Astrocyte of the spinal cord (primary cell): ENCODE results near the gene PDE6B.
A peak's percentile ranks its signal among the peaks of the same experiment; 100 is the strongest.

Experiments
- DNase-seq: peaks from one replicate; pipeline ENCODE4 v3.0.0; 2011; ENCODE audit warnings: low read depth, low spot score
- H3K4me3 ChIP-seq: 2 replicates; pipeline ENCODE4 v1.5.1; 2011; ENCODE audit warnings: low read depth, mild to moderate bottlenecking, low read length, moderate library complexity
- CTCF ChIP-seq: IDR thresholded peaks from 2 replicates; pipeline ENCODE4 v1.5.1; 2012; ENCODE audit warnings: low read depth, mild to moderate bottlenecking, low read length, inconsistent platforms
- in situ Hi-C: cut with HindIII; loops from 2 replicates; pipeline ENCODE4 v1.10.0; 2017; ENCODE audit warnings: low sequenced_read_pairs

Gene PDE6B

GRCh38 chr4:679629-680028 lies 54.3 kb downstream of the PDE6B start:
- no peak for TF ChIP-seq CTCF
- no peak for DNase-seq
- no peak overlapping the region for H3K4me3 ChIP-seq
- in situ Hi-C loops, result no loop called here

- no peak for DNase-seq
- in situ Hi-C loops, result no loop called here
- no peak overlapping the region for H3K4me3 ChIP-seq
- TF ChIP-seq CTCF, result no peak
These were observed 54.7 kb downstream of the PDE6B start for GRCh38 chr4:680091-680490.

GRCh38 chr4:680551-680927 lies 55.2 kb downstream of the PDE6B start:
- in situ Hi-C loops, result no loop called here
- TF ChIP-seq CTCF, result no peak
- no peak for DNase-seq
- no peak overlapping the region for H3K4me3 ChIP-seq

GRCh38 chr4:680928-681645 lies 55.7 kb downstream of the PDE6B start:
- no peak for TF ChIP-seq CTCF
- no peak for DNase-seq
- in situ Hi-C loops, result no loop called here
- H3K4me3 ChIP-seq, result peak overlapping the region; percentile 39

GRCh38 chr4:681736-682451 lies 56.5 kb downstream of the PDE6B start:
- no peak for DNase-seq
- in situ Hi-C loops, result no loop called here
- TF ChIP-seq CTCF, result no peak
- H3K4me3 ChIP-seq, result no peak overlapping the region

GRCh38 chr4:682490-683172 lies 57.3 kb downstream of the PDE6B start:
- no peak for DNase-seq
- H3K4me3 ChIP-seq, result no peak overlapping the region
- in situ Hi-C loops, result no loop called here
- no peak for TF ChIP-seq CTCF
